Gastrocnemius medialis (tissue), 4 donors: ENCODE data around the gene UQCC2. TPM values are rescaled to one million over a fixed set of nuclear protein-coding genes. Genes with fewer than 3 reads are reported as not detected.

Experiments used
- ATAC-seq, 2 donors: fragments of 150-250 bp; one replicate each; pipeline ENCODE4 v1.9.1; 2016
- DNase-seq, 2 donors: peaks; one replicate each; pipeline ENCODE4 v3.0.0-alpha.2; 2019
- H3K27ac ChIP-seq, 4 donors: fragments of 200-600 bp; sonication (generic); 1 replicate in 1 of 4; 2 replicates in 3 of 4; pipeline ENCODE4 v1.5.1; 2016 to 2018; ENCODE audit warnings: mild to moderate bottlenecking in 2 of 4, moderate library complexity in 1 of 4
- H3K27me3 ChIP-seq, 3 donors: fragments of 200-600 bp; sonication (generic) in 2 of 3; 1 replicate in 1 of 3; 2 replicates in 2 of 3; pipeline versions ENCODE4 v1.5.1 to v1.6.0; 2016 to 2019; ENCODE audit warnings: mild to moderate bottlenecking in 1 of 3, moderate library complexity in 1 of 3
- H3K36me3 ChIP-seq, 2 donors: fragments of 200-600 bp; sonication (generic) in 1 of 2; one replicate each; pipeline ENCODE4 v1.5.1; 2017 to 2018
- H3K4me1 ChIP-seq, 2 donors: fragments of 200-600 bp; sonication (generic) in 1 of 2; one replicate each; pipeline ENCODE4 v1.5.1; 2016 to 2017; ENCODE audit warnings: mild to moderate bottlenecking in 2 of 2
- H3K4me3 ChIP-seq, 4 donors: fragments of 200-600 bp; sonication (generic) in 3 of 4; 1 replicate in 1 of 4; 2 replicates in 3 of 4; pipeline ENCODE4 v1.5.1; 2016 to 2019; ENCODE audit warnings: mild to moderate bottlenecking in 2 of 4
- H3K9me3 ChIP-seq, 3 donors: fragments of 200-600 bp; sonication (generic) in 2 of 3; 1 replicate in 1 of 3; 2 replicates in 2 of 3; pipeline ENCODE4 v1.5.1; 2016 to 2019
- POLR2A ChIP-seq, 2 donors: fragments of 450-650 bp; IDR thresholded peaks; one replicate each; pipeline ENCODE4 v1.6.1; 2017; ENCODE audit warnings: antibody characterized with exemption in 2 of 2, mild to moderate bottlenecking in 2 of 2, moderate library complexity in 2 of 2
- in situ Hi-C, 4 donors: fragments of 200-750 bp; cut with MboI; loops; one replicate each; pipeline versions ENCODE4 v1.15.0 to v1.8.0; 2017; ENCODE audit warnings: low sequenced_read_pairs in 4 of 4
- intact Hi-C: fragments of 100-400 bp; cut with DNase I; formaldehyde crosslinking; loops from one replicate; pipeline ENCODE4 v1.15.1; 2023; ENCODE audit warnings: low total_unique reads
- total RNA-seq, 4 donors: library from RNA; depleted of rRNA; stranded (reverse); fragments of >200 nt; gene quantifications; one replicate each; pipeline versions ENCODE4 v1.1.0 to v1.2.3, GENCODE V29; 2016
- TF ChIP-seq, protein P1 (sequence below), 5 experiments: fragments of 450-650 bp in 3 of 5; fragments of 200-600 bp in 2 of 5; sonication (generic) in 2 of 5; IDR thresholded peaks in 4 of 5; conservative IDR thresholded peaks in 1 of 5; 1 replicate in 4 of 5; 2 replicates in 1 of 5; pipeline ENCODE4 v1.5.1; 2016 to 2019; ENCODE audit warnings: antibody characterized with exemption in 5 of 5, mild to moderate bottlenecking in 3 of 5, moderate library complexity in 3 of 5

The UQCC2 gene
- total RNA-seq, 4 donors from 2014 or later, result 50.7 to 101 (median 63.5) TPM

DNA sequence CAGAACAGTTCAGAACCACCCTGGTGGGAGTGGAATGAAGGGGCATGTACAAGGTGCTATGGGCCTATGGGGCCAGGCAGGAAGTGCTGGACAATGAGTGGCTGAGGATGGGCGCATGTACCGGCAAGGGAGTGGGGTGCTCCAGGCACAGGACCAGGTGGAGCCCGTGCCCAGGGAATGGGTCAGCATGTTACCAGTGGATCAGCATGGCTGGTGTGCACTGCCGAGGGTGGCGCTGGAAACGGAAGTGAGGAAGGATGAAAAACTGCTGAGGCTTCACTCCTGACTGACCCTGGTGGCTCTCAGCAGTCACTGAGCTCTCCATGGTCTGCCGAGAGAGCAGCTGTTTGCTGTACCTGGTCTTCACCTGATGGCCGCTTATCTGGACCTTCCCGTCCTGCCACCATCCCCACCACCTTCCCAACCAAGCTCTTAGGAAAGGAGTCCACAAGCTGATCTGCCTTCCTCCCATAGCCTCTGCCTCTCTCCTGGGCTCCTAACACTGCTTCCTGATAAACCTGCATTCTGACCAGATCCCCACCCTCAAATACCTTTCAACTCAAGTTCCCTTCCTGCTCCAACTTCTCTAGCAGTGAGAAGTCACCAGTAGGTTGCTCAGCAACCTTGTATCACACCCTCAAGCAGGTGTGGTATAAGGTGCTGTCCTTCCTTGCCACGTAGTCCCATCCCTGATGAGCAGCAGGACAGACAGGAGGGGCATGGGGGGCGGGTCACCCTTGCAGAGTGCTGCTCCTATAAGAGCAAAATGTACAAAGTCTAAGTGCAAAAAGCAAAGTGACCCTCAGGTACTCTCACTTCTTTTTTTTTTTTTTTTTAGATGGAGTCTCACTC, 7.1 kb downstream of the UQCC2 start:
- peaks cover 0 to 23% of the 10 kb centered on the region in 2 donors for H3K36me3 ChIP-seq
- H3K27me3 ChIP-seq, result no peaks in the 10 kb centered on the region
- no peaks in the 10 kb centered on the region for H3K9me3 ChIP-seq
- DNase-seq (no peak), ATAC-seq (no peak)
- no peak overlapping the region for H3K27ac ChIP-seq
- intact Hi-C loops (loop anchor here (5.0 kb wide), 1 partner anchor 72 kb away; no protein-coding TSS in a partner anchor), in situ Hi-C loops (loop anchor here (5.0 to 10.0 kb wide), 3 partner anchors 70 to 120 kb away; partner anchors contain the start of gene BAK1 (in 1 of the 4))
- H3K4me3 ChIP-seq, result no peak overlapping the region
- H3K4me1 ChIP-seq, result peaks cover 8 to 22% of the 10 kb centered on the region in 2 donors
- TF ChIP-seq, protein P1, sequence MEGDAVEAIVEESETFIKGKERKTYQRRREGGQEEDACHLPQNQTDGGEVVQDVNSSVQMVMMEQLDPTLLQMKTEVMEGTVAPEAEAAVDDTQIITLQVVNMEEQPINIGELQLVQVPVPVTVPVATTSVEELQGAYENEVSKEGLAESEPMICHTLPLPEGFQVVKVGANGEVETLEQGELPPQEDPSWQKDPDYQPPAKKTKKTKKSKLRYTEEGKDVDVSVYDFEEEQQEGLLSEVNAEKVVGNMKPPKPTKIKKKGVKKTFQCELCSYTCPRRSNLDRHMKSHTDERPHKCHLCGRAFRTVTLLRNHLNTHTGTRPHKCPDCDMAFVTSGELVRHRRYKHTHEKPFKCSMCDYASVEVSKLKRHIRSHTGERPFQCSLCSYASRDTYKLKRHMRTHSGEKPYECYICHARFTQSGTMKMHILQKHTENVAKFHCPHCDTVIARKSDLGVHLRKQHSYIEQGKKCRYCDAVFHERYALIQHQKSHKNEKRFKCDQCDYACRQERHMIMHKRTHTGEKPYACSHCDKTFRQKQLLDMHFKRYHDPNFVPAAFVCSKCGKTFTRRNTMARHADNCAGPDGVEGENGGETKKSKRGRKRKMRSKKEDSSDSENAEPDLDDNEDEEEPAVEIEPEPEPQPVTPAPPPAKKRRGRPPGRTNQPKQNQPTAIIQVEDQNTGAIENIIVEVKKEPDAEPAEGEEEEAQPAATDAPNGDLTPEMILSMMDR (IDR thresholded peaks at IDR 0.05 in 4 of 5, conservative IDR thresholded peaks at IDR 0.05 in 1 of 5), result no peak
- TF ChIP-seq POLR2A (IDR thresholded peaks at IDR 0.05), result no peak

DNA sequence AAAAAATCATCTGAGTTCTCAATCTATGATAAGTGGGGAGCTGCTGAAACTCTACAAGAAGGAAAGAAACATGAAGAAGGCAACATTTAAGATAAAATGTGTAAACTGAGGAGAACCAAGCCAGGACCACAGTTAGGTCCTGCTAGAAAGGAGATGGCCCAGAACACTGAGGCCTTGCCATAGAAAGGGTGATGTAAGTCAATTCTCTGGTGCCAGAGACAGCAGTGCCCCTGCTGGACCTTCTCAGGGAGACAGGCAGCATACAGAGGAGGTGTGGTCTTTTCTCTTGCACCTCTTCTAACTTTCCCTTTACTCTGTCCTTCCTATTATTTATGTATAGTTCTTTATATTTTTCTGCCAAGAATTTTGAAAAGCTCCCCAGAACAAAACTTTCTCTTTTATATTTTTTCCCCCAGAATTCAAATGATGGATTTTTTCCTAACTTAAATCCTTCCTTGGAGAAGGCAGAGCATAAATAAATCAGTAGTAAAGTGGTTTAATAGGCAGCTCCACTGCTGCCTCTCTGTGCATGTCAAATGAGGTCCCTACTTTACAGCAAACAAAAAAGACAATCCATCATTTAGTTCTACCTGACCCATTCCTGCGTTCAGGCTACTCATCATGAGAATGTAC, 9.0 kb downstream of the UQCC2 start:
- TF ChIP-seq, protein P1 (IDR thresholded peaks at IDR 0.05 in 4 of 5, conservative IDR thresholded peaks at IDR 0.05 in 1 of 5), result peak; percentile 13 to 55 (median 41)
- no peak for TF ChIP-seq POLR2A (IDR thresholded peaks at IDR 0.05)
- H3K27ac ChIP-seq, result no peak overlapping the region
- H3K27me3 ChIP-seq, result no peaks in the 10 kb centered on the region
- no peak overlapping the region for H3K4me3 ChIP-seq
- H3K4me1 ChIP-seq, result peaks cover 13 to 25% of the 10 kb centered on the region in 2 donors
- DNase-seq, result peak in 1 of 2 donors; percentile 53
- H3K36me3 ChIP-seq, result peaks cover 0 to 16% of the 10 kb centered on the region in 2 donors
- intact Hi-C loops, result loop anchor here (5.0 kb wide), 1 partner anchor 70 kb away; no protein-coding TSS in a partner anchor
- in situ Hi-C loops, result loop anchor here in 3 of 4 donors (5.0 to 10.0 kb wide), 3 partner anchors 72 to 118 kb away; partner anchors contain the start of gene BAK1 (in 1 of the 3)
- H3K9me3 ChIP-seq, result no peaks in the 10 kb centered on the region
- ATAC-seq, result peak; percentile 62 to 78

DNA sequence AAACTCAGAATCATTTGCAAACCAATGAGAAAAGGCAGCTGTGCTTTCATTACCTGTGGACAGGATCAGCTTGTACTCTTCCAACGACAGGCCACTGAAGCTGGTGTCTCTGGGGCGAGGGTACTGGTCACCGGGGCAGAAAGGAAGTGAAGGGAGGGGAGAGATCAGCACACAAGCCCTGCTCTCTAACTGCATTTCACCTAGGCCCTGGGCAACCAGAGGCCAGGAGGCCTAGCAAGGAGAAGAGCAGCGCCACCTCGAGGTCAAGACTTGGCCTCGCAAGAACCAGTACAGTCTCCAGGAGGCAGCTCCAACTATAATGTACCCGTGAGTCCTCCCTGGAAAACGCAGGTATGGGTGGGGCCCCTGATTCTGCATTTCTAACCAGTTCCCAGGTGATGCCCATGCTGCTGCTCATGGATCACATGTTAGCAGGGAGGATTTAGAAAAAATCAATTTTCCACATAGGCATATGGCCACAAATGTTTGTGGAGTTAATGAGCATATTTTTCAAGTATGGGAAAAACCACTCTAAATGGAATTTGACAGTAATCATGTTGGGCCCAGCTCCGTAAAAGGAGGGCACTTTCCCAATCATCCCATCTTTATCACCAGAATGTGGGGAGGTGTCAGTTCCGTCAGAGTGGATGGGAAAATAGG, 11.0 kb downstream of the UQCC2 start:
- ATAC-seq (peak; percentile 81), DNase-seq (peak; percentile 58 to 61)
- Histone ChIP-seq H3K4me1 (peaks cover 21 to 40% of the 10 kb centered on the region in 2 donors), H3K27me3 (no peaks in the 10 kb centered on the region), H3K27ac (peak overlapping the region in 3 of 4 donors; percentile 12 to 54 (median 35)), H3K9me3 (no peaks in the 10 kb centered on the region), H3K4me3 (no peak overlapping the region), H3K36me3 (peaks cover 0 to 17% of the 10 kb centered on the region in 2 donors)
- TF ChIP-seq POLR2A (IDR thresholded peaks at IDR 0.05), result no peak
- TF ChIP-seq, protein P1 (IDR thresholded peaks at IDR 0.05 in 4 of 5, conservative IDR thresholded peaks at IDR 0.05 in 1 of 5), result peak; percentile 23 to 77 (median 69)
- intact Hi-C loops (loop anchor here (1.0 to 5.0 kb wide), 3 partner anchors 68 to 115 kb away; no protein-coding TSS in a partner anchor), in situ Hi-C loops (loop anchor here in 3 of 4 donors (5.0 to 10.0 kb wide), 3 partner anchors 74 to 116 kb away; partner anchors contain the start of gene BAK1 (in 1 of the 3))

DNA sequence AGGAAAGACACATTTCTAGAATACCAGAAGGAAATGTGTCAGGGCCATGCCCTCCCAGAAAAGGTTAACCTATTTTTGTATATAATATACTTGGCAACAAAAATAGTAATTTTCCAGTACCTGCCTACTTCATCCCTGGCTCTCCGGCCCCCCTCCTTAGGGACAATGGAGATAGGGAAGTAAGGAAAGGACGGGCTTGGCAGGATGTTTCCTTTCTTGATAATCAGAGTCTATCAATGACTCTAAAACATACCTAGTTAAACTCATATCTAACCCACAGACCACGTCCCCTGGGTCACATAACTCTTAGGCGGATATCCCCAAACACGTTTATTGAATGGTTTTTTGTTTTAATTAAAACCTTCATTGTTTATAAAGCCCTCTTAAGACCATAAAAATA, 11.8 kb downstream of the UQCC2 start:
- ATAC-seq (no peak), DNase-seq (no peak)
- intact Hi-C loops (loop anchor here (1.0 to 5.0 kb wide), 3 partner anchors 67 to 114 kb away; no protein-coding TSS in a partner anchor), in situ Hi-C loops (loop anchor here in 3 of 4 donors (5.0 to 10.0 kb wide), 3 partner anchors 75 to 115 kb away; partner anchors contain the start of gene BAK1 (in 1 of the 3))
- H3K9me3 ChIP-seq, result no peaks in the 10 kb centered on the region
- peaks cover 0 to 17% of the 10 kb centered on the region in 2 donors for H3K36me3 ChIP-seq
- H3K27me3 ChIP-seq, result no peaks in the 10 kb centered on the region
- TF ChIP-seq, protein P1 (IDR thresholded peaks at IDR 0.05 in 4 of 5, conservative IDR thresholded peaks at IDR 0.05 in 1 of 5), result no peak
- no peak for TF ChIP-seq POLR2A (IDR thresholded peaks at IDR 0.05)
- H3K4me1 ChIP-seq, result peaks cover 29 to 47% of the 10 kb centered on the region in 2 donors
- peak overlapping the region in 3 of 4 donors; percentile 12 to 54 (median 35) for H3K27ac ChIP-seq
- no peak overlapping the region for H3K4me3 ChIP-seq
